ENCODE measurements around the gene THRB.

- TF ChIP-seq, protein P1, sequence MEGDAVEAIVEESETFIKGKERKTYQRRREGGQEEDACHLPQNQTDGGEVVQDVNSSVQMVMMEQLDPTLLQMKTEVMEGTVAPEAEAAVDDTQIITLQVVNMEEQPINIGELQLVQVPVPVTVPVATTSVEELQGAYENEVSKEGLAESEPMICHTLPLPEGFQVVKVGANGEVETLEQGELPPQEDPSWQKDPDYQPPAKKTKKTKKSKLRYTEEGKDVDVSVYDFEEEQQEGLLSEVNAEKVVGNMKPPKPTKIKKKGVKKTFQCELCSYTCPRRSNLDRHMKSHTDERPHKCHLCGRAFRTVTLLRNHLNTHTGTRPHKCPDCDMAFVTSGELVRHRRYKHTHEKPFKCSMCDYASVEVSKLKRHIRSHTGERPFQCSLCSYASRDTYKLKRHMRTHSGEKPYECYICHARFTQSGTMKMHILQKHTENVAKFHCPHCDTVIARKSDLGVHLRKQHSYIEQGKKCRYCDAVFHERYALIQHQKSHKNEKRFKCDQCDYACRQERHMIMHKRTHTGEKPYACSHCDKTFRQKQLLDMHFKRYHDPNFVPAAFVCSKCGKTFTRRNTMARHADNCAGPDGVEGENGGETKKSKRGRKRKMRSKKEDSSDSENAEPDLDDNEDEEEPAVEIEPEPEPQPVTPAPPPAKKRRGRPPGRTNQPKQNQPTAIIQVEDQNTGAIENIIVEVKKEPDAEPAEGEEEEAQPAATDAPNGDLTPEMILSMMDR (IDR thresholded peaks at IDR 0.05) = no peak
- TF ChIP-seq POLR2A (IDR thresholded peaks at IDR 0.05) (no peak), POLR2AphosphoS5 (IDR thresholded peaks at IDR 0.05) (no peak)
Observed at GRCh38 chr3:24399614-24400013, 95.0 kb downstream of the THRB start.
